ENCODE data around the gene NUDCD2. TPM values are rescaled to one million over a fixed set of nuclear protein-coding genes. Genes with fewer than 3 reads are reported as not detected.

NUDCD2 gene
- total RNA-seq, 1 donor from 2014 or later: 5.7 TPM

Small RNA genes lying within 50 kb of the gene (small RNA-seq; reads per million reads assigned to genes)
- not detected for gene AC008723.1

Other genes with a start within 250 kb of the NUDCD2 start
- 422 TPM for gene CCNG1, start 22.5 kb downstream of the NUDCD2 start, total RNA-seq
- gene HMMR, start 530 bp upstream of the NUDCD2 start, total RNA-seq: 2.6 TPM
- gene MAT2B, start 45.5 kb upstream of the NUDCD2 start, total RNA-seq: 47.5 TPM